ENCODE results near the gene TINAG.

Gene TINAG

GRCh38 chr6:54419885-54420284 lies 111.6 kb downstream of the TINAG start:
- FAIRE-seq = no peak

GRCh38 chr6:54426995-54427394 lies 118.8 kb downstream of the TINAG start:
- FAIRE-seq (peak; percentile 88), DNase-seq (ENCODE audit: insufficient read length, low spot score) (no peak)

More at GRCh38 chr6:54419885-54420284, 111.6 kb downstream of the TINAG start:
- DNase-seq (ENCODE audit: insufficient read length, low spot score) = no peak

- DNase-seq (ENCODE audit: insufficient read length, low spot score) (no peak), FAIRE-seq (no peak)
Observed at GRCh38 chr6:54427396-54427937, 119.2 kb downstream of the TINAG start.

GRCh38 chr6:54428431-54428830 lies 120.2 kb downstream of the TINAG start:
- DNase-seq (ENCODE audit: insufficient read length, low spot score) (peak; percentile 3), FAIRE-seq (peak; percentile 82)

GRCh38 chr6:54431466-54431865 lies 123.2 kb downstream of the TINAG start:
- FAIRE-seq = no peak

More at GRCh38 chr6:54431466-54431865, 123.2 kb downstream of the TINAG start:
- DNase-seq (ENCODE audit: insufficient read length, low spot score) = no peak
